Gastroesophageal sphincter (tissue), 4 donors: ENCODE results near the gene COA8. TPM values are rescaled to one million over a fixed set of nuclear protein-coding genes. Genes with fewer than 3 reads are reported as not detected.

ENCODE experiments used
- ATAC-seq: fragments of 150-250 bp; one replicate; pipeline ENCODE4 v1.9.1; 2016; ENCODE audit warnings: mild to moderate bottlenecking, moderate library complexity
- H3K27ac ChIP-seq, 4 donors: fragments of 200-600 bp; sonication (generic) in 3 of 4; 1 replicate in 3 of 4; 2 replicates in 1 of 4; pipeline ENCODE4 v1.5.1; 2016 to 2019
- H3K27me3 ChIP-seq: fragments of 200-600 bp; sonication (generic); one replicate; pipeline ENCODE4 v1.5.1; 2019
- H3K36me3 ChIP-seq, 2 donors: fragments of 200-600 bp; sonication (generic); one replicate each; pipeline ENCODE4 v1.5.1; 2019; ENCODE audit warnings: control low read depth in 1 of 2
- H3K4me1 ChIP-seq, 3 donors: fragments of 200-600 bp; sonication (generic); 1 replicate in 2 of 3; 2 replicates in 1 of 3; pipeline ENCODE4 v1.5.1; 2016 to 2019; ENCODE audit warnings: control low read depth in 2 of 3
- H3K4me3 ChIP-seq, 2 donors: fragments of 200-600 bp; sonication (generic); one replicate each; pipeline ENCODE4 v1.5.1; 2019; ENCODE audit warnings: mild to moderate bottlenecking in 1 of 2, moderate library complexity in 1 of 2
- H3K9me3 ChIP-seq, 3 donors: fragments of 200-600 bp; sonication (generic); one replicate each; pipeline ENCODE4 v1.5.1; 2017 to 2019; ENCODE audit warnings: control low read depth in 2 of 3
- EP300 ChIP-seq: sonication (generic); formaldehyde crosslinking; IDR thresholded peaks from one replicate; pipeline ENCODE4 v1.6.1; 2017; ENCODE audit warnings: antibody characterized with exemption, mild to moderate bottlenecking
- POLR2A ChIP-seq, 2 donors: fragments of 450-650 bp; IDR thresholded peaks; one replicate each; pipeline ENCODE4 v1.6.1; 2017; ENCODE audit warnings: antibody characterized with exemption in 2 of 2, mild to moderate bottlenecking in 2 of 2, moderate library complexity in 1 of 2
- POLR2AphosphoS5 ChIP-seq: sonication (generic); formaldehyde crosslinking; IDR thresholded peaks from one replicate; pipeline ENCODE4 v1.6.1; 2017; ENCODE audit warnings: antibody characterized with exemption
- whole genome bisulfite sequencing, 2 donors: methylation state at CpG; one replicate each; pipeline ENCODE4 v1.1.5; 2018; ENCODE audit warnings: low coverage in 1 of 2; 5-methylcytosine and 5-hydroxymethylcytosine counted together
- total RNA-seq, 4 donors: library from RNA; depleted of rRNA; stranded (reverse); fragments of >200 nt; gene quantifications; one replicate each; pipeline ENCODE4 v1.1.0, GENCODE V29; 2016
- TF ChIP-seq, protein P1 (sequence below), 4 experiments: fragments of 200-600 bp in 2 of 4; fragments of 450-650 bp in 2 of 4; sonication (generic) in 1 of 4; IDR thresholded peaks; one replicate each; pipeline ENCODE4 v1.5.1; 2017 to 2019; ENCODE audit warnings: antibody characterized with exemption in 4 of 4, mild to moderate bottlenecking in 2 of 4, moderate library complexity in 2 of 4

COA8 gene
- total RNA-seq, 4 donors from 2014 or later: 25.8 to 41.4 (median 28.4) TPM

DNA sequence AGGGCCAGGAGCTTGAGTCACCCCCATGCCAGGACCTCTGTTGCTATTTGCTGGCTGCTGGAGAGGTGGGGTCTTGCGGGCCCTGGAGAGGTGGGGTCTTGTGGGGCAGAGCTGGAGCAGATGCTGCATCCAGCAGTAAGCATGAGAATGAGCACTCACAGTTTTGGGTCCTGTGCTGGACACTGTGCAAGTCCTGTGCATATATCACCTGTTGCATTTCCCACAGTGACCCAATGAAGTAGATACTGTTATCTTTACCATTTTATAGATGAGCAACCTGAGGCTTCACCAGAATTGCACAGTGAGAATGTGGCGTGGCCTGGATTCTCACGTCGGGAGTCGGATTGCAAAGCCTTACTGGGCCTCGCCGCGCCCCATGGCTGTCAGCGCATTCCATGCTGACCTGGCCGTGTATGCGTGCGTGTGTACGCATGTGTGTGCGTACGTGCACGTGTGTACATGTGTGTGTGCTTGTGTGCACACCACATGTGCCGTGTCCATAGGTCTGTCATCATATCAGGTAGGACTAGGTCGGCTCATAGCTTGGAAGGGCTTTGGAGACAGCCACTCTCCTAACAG is 12.0 kb downstream of the COA8 start:
- no peaks in the 10 kb centered on the region for H3K9me3 ChIP-seq
- peaks cover 0 to 74% (median 18%) of the 10 kb centered on the region in 3 donors for H3K4me1 ChIP-seq
- no peak overlapping the region for H3K4me3 ChIP-seq
- peaks cover 0 to 54% of the 10 kb centered on the region in 2 donors for H3K36me3 ChIP-seq
- WGBS, 2 donors: 90 to 94% methylated on average over 9 to 14 of the region's 18 CpGs
- ATAC-seq: no peak
- TF ChIP-seq POLR2AphosphoS5: no peak
- H3K27me3 ChIP-seq: no peaks in the 10 kb centered on the region
- peak overlapping the region in 3 of 4 donors; percentile 45 to 85 (median 77) for H3K27ac ChIP-seq

DNA sequence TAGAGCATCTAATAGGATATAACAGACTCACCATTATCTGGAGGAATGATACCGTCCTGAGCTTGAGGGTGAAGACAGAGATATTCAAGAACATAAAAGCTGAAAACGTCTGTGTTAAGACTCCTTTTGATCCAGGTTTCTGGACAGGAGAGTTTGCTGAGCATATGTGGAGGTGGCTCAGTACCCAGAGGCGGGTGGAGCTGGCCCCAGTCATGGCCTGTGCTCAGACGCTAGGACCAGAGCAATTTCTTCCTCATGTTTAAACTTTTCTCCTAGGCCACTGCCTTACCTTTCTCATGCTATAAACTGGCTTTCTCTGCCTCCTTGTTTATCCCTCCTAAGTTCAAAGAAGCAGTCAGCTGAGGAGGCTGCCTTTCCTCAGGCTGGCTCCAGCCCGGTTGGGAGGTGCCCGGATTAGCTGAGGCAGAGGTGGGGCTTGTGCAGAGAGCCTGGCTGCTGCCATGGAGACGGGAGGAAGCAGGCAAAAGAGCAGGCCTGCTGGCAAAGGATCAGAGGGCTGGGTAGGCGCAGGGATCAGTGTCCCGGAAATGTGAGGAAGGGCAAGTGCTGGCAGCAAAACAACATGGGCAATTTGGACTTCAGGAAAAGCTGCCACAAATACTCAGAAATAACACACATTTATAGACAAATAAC is 13.7 kb downstream of the COA8 start:
- TF ChIP-seq, protein P1, sequence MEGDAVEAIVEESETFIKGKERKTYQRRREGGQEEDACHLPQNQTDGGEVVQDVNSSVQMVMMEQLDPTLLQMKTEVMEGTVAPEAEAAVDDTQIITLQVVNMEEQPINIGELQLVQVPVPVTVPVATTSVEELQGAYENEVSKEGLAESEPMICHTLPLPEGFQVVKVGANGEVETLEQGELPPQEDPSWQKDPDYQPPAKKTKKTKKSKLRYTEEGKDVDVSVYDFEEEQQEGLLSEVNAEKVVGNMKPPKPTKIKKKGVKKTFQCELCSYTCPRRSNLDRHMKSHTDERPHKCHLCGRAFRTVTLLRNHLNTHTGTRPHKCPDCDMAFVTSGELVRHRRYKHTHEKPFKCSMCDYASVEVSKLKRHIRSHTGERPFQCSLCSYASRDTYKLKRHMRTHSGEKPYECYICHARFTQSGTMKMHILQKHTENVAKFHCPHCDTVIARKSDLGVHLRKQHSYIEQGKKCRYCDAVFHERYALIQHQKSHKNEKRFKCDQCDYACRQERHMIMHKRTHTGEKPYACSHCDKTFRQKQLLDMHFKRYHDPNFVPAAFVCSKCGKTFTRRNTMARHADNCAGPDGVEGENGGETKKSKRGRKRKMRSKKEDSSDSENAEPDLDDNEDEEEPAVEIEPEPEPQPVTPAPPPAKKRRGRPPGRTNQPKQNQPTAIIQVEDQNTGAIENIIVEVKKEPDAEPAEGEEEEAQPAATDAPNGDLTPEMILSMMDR (IDR thresholded peaks at IDR 0.05): no peak
- TF ChIP-seq POLR2AphosphoS5: peak; percentile 86
- no peak for TF ChIP-seq EP300
- ATAC-seq: peak; percentile 97
- peak overlapping the region; percentile 49 to 85 (median 77) for H3K27ac ChIP-seq
- no peak overlapping the region for H3K4me3 ChIP-seq
- no peaks in the 10 kb centered on the region for H3K27me3 ChIP-seq
- 11% methylated on average over 6 of the region's 9 CpGs; no CpG with 5 or more reads in 1 of the 2 donors for WGBS, 2 donors
- no peaks in the 10 kb centered on the region for H3K9me3 ChIP-seq
- H3K36me3 ChIP-seq: peaks cover 0 to 68% of the 10 kb centered on the region in 2 donors
- H3K4me1 ChIP-seq: peaks cover 0 to 56% (median 18%) of the 10 kb centered on the region in 3 donors

DNA sequence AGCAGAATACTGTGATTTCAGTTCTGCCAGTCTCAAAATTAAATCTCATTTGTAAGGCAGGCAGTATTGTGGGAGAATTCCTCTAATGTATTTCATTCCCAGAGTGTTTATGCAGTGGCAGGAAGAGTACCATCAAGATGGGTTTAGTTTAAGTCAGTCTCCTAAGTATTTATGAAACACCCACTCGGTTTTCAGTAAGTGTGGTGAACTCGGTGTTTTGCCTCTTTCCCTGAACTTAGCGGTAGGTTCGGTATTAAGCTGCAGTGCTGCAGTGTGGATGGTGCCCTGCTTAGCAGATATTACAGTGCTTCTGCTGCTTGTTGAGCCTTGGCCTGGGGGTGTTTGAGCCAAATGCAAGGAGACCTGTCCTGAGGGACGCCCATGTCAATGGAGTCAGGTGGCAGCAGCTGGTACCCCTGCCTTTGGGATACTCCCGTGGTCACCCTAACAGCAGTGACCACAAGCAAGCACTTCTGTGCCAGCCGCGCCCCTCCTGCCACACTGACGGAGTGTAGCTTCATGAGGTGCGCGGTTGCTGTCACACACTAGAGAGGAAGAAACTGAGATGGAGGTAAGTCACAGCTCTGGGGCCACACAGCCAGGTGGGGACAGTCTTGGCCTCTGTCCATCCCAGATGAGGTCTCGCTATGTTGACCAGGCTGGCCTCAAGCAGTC is 15.8 kb downstream of the COA8 start:
- no peaks in the 10 kb centered on the region for H3K27me3 ChIP-seq
- peaks cover 0 to 38% (median 13%) of the 10 kb centered on the region in 3 donors for H3K4me1 ChIP-seq
- no peak overlapping the region for H3K4me3 ChIP-seq
- H3K36me3 ChIP-seq: peaks cover 0 to 66% of the 10 kb centered on the region in 2 donors
- WGBS, 2 donors: 74 to 79% methylated on average over 4 to 5 of the region's 12 CpGs
- TF ChIP-seq, protein P1 (IDR thresholded peaks at IDR 0.05): no peak
- TF ChIP-seq POLR2A (IDR thresholded peaks at IDR 0.05) (no peak), POLR2AphosphoS5 (no peak)
- no peak for ATAC-seq
- H3K27ac ChIP-seq: peak overlapping the region in 1 of 4 donors; percentile 41
- no peaks in the 10 kb centered on the region for H3K9me3 ChIP-seq

DNA sequence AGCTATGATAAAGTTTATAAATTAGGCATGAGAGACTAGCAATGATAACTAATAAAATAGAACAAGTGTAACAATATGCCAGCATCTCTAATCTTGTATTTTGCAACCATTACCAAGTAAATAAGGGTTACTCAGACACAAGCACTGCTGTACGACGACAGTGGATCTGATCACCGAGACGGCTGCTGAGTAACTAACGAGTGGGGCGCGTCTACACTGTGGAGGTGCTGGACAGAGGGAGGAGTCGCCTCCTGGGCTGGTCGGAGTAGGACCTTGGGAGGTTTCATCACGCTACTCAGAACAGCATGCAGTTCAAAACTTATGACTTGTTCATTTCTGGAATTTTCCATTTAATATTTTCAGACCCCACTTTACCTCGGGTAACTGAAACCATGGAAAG is 18.4 kb downstream of the COA8 start:
- Histone ChIP-seq H3K36me3 (peaks cover 0 to 60% of the 10 kb centered on the region in 2 donors), H3K27ac (no peak overlapping the region), H3K27me3 (no peaks in the 10 kb centered on the region), H3K4me3 (no peak overlapping the region), H3K9me3 (no peaks in the 10 kb centered on the region), H3K4me1 (peaks cover 0 to 13% (median 10%) of the 10 kb centered on the region in 3 donors)
- WGBS, 2 donors: 88% methylated on average over 8 to 11 of the region's 11 CpGs
- no peak for ATAC-seq
- TF ChIP-seq EP300: no peak
- TF ChIP-seq, protein P1 (IDR thresholded peaks at IDR 0.05): no peak
- TF ChIP-seq POLR2AphosphoS5: no peak
- TF ChIP-seq POLR2A (IDR thresholded peaks at IDR 0.05): no peak

DNA sequence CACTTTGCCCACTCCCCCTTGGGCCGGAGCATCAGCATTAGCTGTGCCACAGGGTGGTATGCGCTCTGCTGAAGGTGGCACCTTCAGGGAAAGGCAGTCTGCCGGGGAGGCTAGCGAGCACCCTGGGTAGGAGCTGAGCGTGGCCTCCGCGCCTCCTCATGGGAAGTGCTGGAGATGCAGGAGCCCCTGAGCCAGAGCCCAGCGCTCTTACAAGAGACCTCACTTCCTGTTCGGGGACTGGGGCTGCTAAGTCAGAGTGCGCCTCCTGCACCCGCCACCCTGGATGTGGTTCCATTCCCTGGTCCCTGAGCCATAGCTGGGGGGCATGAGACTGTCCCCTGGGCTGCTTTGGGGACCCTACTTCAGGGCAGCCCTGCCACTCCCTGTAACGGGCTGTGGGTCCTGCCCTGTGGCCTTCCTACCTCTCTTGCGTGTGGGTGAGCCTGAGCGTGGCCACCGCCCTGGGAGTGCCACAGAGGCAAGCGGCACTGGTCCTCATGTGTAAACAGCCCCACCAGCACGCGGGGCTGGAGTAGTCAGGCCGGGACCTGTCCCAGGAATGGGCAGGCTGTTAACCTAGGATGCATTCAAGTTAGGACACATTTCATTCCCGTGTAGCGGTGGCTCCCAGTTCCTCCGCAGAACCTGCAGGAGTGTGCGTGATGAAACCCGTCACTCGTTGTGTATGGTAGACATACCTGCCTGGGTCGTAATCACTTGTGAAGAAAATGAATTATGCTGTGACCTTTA is 19.4 kb downstream of the COA8 start:
- H3K27me3 ChIP-seq: no peaks in the 10 kb centered on the region
- no peak overlapping the region for H3K4me3 ChIP-seq
- H3K4me1 ChIP-seq: peaks cover 0 to 5% (median 4%) of the 10 kb centered on the region in 3 donors
- no peaks in the 10 kb centered on the region for H3K9me3 ChIP-seq
- ATAC-seq: no peak
- TF ChIP-seq POLR2A (IDR thresholded peaks at IDR 0.05) (no peak), EP300 (no peak), POLR2AphosphoS5 (no peak)
- TF ChIP-seq, protein P1 (IDR thresholded peaks at IDR 0.05): no peak
- no peak overlapping the region for H3K27ac ChIP-seq
- peaks cover 0 to 61% of the 10 kb centered on the region in 2 donors for H3K36me3 ChIP-seq
- 80 to 97% methylated on average over 2 to 7 of the region's 26 CpGs for WGBS, 2 donors
